22Rv1 (cell line): ENCODE data around the gene ANKS1B.

Source experiments
- CTCF ChIP-seq: fragments of 450-650 bp; IDR thresholded peaks from 2 replicates; pipeline ENCODE4 v1.5.1; 2017; ENCODE audit warnings: mild to moderate bottlenecking
- ZFX ChIP-seq: fragments of 450-650 bp; IDR thresholded peaks from 2 replicates; pipeline ENCODE4 v1.6.1; 2017; ENCODE audit warnings: antibody characterized with exemption, borderline replicate concordance

DNA sequence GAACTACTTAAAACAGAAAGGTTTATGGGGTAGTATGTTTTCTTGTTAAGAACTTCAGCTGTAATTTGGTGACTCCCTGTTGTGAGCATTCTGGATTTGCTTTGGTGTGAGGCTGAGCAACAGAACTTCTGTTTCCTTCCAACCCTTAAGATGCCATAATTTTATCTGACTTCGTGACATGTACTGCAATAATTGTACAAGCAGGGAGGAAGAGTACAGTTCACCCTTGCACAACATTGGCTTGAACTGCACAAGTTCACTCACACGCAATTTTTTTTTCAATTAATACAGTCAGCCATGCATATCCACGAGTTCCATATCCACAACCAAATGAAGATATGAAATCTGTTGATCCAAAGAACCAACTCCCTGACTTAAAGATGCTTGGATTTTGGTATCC, 42.9 kb upstream of the ANKS1B start:
- TF ChIP-seq CTCF (no peak), ZFX (no peak)
